ENCODE data around the gene QSER1. TPM values are rescaled to one million over a fixed set of nuclear protein-coding genes. Genes with fewer than 3 reads are reported as not detected.
A peak's percentile ranks its signal among the peaks of the same experiment; 100 is the strongest.

Gene QSER1
- total and polyA plus RNA-seq, 2 experiments from 2014 or later = 4.5 to 32.1 TPM

GRCh38 chr11:33013755-33014154, 121.1 kb downstream of the QSER1 start:
- no peaks in the 10 kb centered on the region for H3K4me1 ChIP-seq (ENCODE audit: low read depth)
- H3K27ac ChIP-seq = no peak overlapping the region
- H3K36me3 ChIP-seq = no peaks in the 10 kb centered on the region
- no peak overlapping the region for H3K4me3 ChIP-seq
- DNase-seq (ENCODE audit: low read depth in 1 of 2, low spot score in 1 of 2) = no peak
- no peak for TF ChIP-seq CTCF (IDR thresholded peaks at IDR 0.05; ENCODE audit: low read depth, low read length)
- no peaks in the 10 kb centered on the region for H3K9me3 ChIP-seq (ENCODE audit: low read depth)
- no peaks in the 10 kb centered on the region for H3K27me3 ChIP-seq

GRCh38 chr11:33015621-33016551, 123.3 kb downstream of the QSER1 start, which contains the start of gene DEPDC7:
Gene DEPDC7 (plus strand): TSS chr11:33015878. CDS start chr11:33015956, 78 bp downstream.
- Histone ChIP-seq H3K4me1 (ENCODE audit: low read depth) (no peaks in the 10 kb centered on the region), H3K4me3 (peak within 1 kb of the TSS; percentile 30), H3K27me3 (no peaks in the 10 kb centered on the region), H3K27ac (no peak within 1 kb of the TSS), H3K9me3 (ENCODE audit: low read depth) (no peaks in the 10 kb centered on the region), H3K36me3 (no peaks in the 10 kb centered on the region)
- peak; percentile 87 to 94 for DNase-seq (ENCODE audit: low read depth in 1 of 2, low spot score in 1 of 2)
- TF ChIP-seq CTCF (IDR thresholded peaks at IDR 0.05; ENCODE audit: low read depth, low read length) = no peak

- DNase-seq (ENCODE audit: low read depth in 1 of 2, low spot score in 1 of 2) = no peak
- no peak for TF ChIP-seq CTCF (IDR thresholded peaks at IDR 0.05; ENCODE audit: low read depth, low read length)
- Histone ChIP-seq H3K27ac (no peak overlapping the region), H3K27me3 (no peaks in the 10 kb centered on the region), H3K9me3 (ENCODE audit: low read depth) (no peaks in the 10 kb centered on the region), H3K36me3 (no peaks in the 10 kb centered on the region), H3K4me1 (ENCODE audit: low read depth) (no peaks in the 10 kb centered on the region), H3K4me3 (peak overlapping the region; percentile 30)
Measured at GRCh38 chr11:33016654-33017053, 124.0 kb downstream of the QSER1 start.

- Histone ChIP-seq H3K27ac (no peak overlapping the region), H3K36me3 (no peaks in the 10 kb centered on the region), H3K9me3 (ENCODE audit: low read depth) (no peaks in the 10 kb centered on the region), H3K27me3 (no peaks in the 10 kb centered on the region), H3K4me1 (ENCODE audit: low read depth) (no peaks in the 10 kb centered on the region), H3K4me3 (no peak overlapping the region)
- no peak for DNase-seq (ENCODE audit: low read depth in 1 of 2, low spot score in 1 of 2)
- no peak for TF ChIP-seq CTCF (IDR thresholded peaks at IDR 0.05; ENCODE audit: low read depth, low read length)
Measured at GRCh38 chr11:33017478-33017877, 124.9 kb downstream of the QSER1 start.

- no peak for TF ChIP-seq CTCF (IDR thresholded peaks at IDR 0.05; ENCODE audit: low read depth, low read length)
- no peaks in the 10 kb centered on the region for H3K9me3 ChIP-seq (ENCODE audit: low read depth)
- no peaks in the 10 kb centered on the region for H3K4me1 ChIP-seq (ENCODE audit: low read depth)
- H3K27me3 ChIP-seq = no peaks in the 10 kb centered on the region
- H3K4me3 ChIP-seq = no peak overlapping the region
- no peak overlapping the region for H3K27ac ChIP-seq
- DNase-seq (ENCODE audit: low read depth in 1 of 2, low spot score in 1 of 2) = no peak
- H3K36me3 ChIP-seq = no peaks in the 10 kb centered on the region
Measured at GRCh38 chr11:33017965-33018364, 125.4 kb downstream of the QSER1 start.
